LoVo (cell line): ENCODE results near the gene TMEM171.

Source experiments
- DNase-seq: peaks from one replicate; pipeline ENCODE4 v3.0.0-alpha.2; 2016; ENCODE audit warnings: low spot score

The TMEM171 gene, protein sequence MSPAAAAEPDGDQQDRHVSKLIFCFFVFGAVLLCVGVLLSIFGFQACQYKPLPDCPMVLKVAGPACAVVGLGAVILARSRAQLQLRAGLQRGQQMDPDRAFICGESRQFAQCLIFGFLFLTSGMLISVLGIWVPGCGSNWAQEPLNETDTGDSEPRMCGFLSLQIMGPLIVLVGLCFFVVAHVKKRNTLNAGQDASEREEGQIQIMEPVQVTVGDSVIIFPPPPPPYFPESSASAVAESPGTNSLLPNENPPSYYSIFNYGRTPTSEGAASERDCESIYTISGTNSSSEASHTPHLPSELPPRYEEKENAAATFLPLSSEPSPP

DNA sequence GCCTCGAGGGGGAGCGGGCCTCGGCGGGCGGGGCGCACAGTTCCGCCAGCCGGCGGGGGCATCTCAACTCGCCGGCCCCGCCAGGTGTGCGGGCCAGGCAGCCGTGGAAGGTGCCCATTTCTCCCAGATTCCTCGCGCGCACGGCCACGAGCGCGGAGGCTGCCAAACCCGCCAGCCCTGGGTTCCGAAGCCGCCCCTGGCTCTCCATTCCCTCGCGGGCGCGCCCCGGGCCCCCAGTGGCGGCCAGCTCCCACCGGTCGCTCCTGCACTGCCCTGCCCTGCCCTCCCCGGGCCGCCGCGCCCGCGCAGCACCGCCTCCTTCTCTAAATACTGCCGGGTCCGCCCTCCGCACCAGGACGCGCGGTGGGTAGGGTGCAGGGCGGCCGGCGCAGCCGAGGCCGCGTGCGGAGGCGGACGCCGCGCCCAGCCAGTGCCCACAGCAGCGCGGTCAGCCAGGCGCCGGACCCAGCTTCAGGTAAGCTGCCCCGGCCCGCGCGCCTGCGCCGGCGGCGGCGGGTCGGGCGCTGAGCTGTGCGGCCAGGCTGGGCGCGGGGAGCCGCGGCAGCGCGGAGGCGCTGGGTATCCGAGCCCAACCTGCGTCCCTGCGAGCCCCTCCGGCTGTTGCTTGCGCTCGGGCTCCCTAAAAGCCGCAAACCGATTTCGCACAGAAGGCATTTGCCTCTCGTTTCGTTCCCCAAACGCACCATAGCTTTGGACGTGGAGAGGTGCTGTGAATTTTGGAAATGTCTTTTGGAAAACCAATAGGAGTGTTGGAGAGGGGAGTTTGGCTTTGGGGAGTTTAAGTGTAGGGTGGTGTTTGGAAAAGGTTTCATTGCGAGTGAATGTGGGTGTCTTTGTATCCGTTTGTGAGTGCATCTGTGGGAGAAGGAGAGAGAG lies at the start of gene TMEM171:
TMEM171 (plus strand) TSS at position 354 of the 897 bp plus-strand sequence. CDS start 2,799 bp downstream, outside the sequence.
- DNase-seq = peak; percentile 81

DNA sequence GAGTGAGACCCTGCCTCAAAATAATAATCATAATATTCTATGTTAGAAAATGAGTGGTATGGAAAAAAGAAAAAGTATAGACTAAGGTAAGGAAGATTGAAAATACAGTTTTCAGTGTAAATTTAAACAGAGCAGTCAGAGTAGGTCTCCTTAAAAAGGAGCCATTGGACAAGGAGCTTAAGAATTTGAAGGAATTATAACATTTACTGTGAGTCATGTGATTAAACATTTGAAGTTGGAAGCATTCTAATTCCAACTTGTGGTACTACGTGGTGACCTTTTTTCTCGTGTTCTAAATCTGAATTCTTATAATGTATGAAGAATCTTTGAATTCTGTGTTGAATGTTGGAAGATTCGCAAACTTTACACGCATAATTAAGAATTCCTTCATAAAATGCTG lies 39.3 kb upstream of the TMEM171 start:
- DNase-seq = no peak

DNA sequence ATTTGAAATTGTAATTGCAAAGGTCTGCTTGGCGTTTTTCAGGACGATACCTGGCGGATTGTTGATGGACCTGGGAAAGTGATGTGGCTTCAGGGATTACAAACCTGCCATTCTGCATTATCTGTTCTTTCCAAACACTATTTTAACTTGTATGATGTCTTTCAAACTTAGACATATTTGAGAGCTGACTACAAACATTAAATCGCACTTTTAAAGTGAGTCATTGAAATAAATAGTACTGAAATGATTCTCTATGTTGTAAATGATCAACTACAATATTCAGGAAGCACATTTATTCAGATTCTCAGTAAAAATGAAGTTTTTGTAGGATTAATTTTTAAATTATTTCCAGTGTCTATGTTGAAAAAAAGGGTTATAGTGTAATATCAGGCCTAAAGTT lies 32.3 kb upstream of the TMEM171 start:
- no peak for DNase-seq

DNA sequence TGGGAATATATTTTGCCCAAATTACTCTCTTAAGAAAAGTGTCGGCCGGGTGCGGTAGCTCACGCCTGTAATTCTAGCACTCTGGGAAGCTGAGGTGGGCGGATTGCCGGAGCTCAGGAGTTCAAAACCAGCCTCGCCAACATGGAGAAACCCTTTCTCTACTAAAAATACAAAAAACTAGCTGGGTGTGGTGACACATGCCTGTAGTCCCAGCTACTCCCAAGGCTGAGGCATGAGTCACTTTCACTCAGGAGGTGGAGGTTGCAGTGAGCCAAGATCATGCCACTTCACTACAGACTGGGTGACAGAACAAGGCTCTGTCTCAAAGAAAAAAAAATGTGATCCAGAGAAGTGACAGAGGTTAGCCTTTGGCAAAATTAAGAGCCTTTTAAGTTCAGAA lies 26.4 kb upstream of the TMEM171 start:
- peak; percentile 52 for DNase-seq

DNA sequence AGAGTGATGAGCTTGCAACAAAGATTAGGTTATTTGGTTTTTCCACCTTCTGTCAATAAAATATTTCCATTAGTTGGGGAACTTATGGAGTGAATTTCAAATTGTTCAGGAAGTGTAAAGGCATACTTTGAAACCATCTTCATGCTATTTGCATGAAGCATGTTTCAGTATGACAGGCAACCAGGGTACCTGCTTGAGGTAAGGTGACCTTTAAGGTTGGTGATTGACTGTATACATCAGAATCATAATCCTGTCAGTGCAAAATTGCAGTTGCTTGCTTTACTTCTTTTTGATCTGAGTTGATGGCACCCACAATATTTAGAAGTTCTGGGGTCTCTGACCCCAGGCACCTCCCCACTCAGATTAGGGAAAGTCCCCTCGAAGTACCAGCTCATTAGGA lies 26.0 kb upstream of the TMEM171 start:
- DNase-seq = no peak

DNA sequence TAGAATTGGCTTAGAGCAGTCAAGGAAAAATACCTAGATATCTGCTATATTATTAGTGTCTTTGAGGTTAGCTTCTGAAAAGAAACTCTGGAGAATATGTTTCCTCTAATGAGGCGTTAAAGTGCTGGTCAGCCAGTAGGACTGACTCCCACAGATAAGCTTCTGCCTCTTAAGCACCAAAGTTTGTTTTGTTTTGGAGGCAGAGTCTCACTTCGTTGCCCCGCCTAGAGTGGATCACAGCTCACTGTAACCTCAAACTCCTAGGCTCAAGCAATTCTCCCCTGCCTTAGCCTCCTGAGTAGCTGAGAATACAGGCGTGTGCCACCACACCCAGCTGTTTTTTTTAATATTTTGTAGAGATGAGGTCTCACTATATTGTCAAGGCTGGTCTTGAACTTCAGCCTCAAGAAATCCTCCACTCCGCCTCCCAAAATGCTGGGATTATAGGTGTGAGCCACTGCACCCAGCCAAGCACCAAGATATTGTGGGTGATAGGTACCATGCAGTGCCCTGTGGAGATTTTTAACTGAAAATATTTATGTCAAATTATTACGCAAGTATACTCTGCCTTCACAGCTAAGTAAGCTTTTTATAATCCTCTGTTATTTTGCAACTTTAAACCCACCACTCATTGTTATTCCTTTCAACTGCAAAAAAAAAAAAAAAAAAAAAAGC lies 24.7 kb upstream of the TMEM171 start:
- DNase-seq = no peak

DNA sequence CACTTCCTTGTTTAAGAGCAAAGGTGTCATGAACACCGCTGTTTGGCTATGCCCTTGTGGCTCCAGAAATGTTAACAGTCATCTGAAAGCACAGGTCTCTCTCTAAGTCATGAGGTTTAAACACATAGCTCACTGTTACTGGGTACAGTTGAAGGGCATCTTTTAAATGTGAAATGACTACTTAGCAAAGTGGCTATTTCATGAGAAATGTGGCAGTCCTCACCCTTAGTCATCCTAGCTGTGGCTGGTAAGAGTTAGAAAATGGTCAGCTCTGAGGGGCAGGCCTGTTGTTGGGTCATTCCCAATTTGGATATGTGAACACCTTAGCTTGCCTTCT lies 24.2 kb upstream of the TMEM171 start:
- no peak for DNase-seq

DNA sequence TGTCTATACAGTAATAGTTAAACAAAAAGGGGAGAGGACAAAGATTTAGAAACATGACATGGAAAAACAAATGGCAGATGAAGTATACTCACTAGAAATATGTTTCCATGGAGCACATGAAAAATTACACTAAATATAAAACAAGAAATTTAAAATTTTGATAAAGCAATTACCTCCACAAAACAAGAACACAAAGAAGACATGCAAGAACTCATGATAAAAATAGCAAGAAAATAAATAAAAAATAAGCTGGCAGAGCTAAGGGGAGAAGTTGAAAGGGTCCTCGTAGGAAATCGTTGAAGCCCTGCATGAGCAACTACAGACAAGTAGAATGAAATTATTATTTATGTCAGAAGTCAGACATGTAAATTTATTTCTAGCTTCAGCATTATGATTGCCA lies 22.6 kb upstream of the TMEM171 start:
- no peak for DNase-seq

DNA sequence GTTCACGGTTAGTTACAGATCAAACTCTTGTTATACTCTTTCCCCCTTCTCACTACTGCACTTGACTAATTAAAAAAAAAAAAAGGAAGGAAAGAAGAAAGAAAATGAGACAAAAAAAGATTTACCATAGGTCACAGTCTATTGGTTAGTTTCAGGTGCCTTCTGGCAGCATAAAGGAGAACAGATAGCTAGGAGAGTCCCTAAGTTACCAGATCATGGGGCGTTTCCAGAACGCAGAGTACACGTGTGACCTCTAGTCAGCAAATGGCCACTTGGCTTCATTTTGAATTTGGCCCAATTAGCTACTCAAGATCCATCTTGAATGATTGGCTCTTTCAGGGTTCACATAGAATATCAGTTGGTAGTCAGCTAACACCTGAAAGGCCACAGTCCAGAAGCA lies 20.3 kb upstream of the TMEM171 start:
- DNase-seq = no peak

DNA sequence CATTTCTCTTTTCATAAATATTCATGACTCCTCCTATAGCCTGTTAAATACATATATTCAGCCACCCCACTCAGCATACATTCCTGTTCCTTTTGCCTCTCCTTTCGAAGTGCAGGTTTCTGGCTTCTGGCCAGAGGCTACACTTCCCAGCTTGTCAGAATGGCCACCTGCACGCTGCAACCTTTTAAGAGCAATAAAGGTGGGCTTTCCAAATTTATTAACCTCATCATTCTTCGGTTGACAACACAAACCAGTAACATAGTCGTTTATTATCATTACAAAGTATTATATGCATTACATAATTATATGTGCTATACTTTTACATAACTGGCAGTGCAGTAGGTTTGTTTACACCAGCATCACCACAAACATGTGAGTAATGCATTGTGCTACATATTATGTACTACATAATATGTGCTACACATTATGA lies 16.5 kb upstream of the TMEM171 start:
- DNase-seq = no peak

DNA sequence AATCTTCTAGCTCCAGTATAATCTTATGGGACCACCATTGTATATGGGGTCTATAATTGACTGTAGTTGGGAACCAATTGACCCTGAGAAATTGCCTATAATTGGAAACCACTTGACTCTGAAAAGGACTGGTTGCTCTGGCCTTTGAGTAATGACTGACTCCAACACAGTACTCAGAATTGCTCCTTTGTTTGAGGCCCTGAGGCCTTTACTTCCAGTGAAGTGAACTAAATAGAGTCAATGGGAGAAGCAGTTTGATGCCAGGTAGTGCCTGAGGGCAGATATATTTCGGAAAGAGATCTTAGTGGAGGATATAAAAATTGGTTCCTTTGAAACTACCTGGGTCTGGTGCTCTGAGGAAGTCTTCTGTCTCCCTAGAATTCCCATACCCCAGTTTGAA lies 16.0 kb upstream of the TMEM171 start:
- DNase-seq = no peak

DNA sequence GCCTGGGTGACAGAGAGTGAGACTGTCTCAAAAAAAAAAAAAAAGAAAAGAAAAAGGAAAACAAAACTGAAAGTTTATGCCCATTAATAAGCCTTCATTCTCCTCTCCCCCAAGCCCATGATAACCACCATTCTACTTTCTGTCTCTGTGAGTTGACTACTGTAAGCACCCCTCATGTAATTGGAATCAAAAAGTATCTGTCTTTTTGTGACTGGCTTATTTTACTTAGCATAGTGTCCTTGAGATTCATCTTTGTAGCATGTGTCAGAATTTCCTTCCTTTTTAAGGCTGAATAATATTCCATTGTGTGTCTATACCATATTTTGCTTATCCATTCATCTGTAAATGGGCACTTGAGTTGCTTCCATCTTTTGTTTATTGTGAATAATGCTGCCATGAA lies 14.0 kb upstream of the TMEM171 start:
- no peak for DNase-seq

DNA sequence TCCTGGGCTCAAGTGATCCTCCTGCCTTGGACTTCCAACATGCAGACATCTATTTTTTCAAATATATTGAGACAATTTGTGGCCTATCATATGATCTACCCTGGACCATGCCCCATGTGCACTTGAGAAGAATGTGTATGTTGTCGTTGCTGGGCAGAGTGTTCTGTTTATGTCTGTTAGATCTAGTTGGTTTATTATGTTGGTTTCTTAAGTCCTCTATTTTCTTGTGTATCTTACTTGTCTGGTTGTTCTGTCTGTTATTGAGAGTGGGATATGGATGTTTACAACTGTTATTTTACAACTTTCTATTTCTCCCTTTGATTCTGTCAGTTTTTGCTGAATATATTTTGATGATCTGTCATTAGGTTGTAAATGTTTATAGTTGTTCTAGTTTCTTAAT lies 10.2 kb upstream of the TMEM171 start:
- no peak for DNase-seq

DNA sequence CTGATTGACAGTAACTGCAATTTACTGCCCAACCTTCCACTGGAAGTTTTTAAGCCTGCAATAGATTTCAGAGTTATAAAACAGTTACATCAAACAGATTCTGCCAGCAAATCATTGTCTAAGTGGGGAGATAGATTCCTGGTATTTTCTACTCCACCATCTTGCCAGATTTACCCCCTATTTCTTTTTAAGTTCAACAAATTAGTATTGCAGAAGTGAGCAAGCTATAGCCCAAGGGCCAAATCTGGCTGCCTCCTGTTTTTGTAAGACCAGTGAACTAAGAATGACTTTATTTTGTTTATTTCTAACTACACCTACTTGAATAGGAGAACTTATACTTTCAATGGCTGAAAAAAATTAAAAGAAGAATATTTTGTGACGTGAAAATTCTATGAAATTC lies 8.8 kb upstream of the TMEM171 start:
- no peak for DNase-seq

DNA sequence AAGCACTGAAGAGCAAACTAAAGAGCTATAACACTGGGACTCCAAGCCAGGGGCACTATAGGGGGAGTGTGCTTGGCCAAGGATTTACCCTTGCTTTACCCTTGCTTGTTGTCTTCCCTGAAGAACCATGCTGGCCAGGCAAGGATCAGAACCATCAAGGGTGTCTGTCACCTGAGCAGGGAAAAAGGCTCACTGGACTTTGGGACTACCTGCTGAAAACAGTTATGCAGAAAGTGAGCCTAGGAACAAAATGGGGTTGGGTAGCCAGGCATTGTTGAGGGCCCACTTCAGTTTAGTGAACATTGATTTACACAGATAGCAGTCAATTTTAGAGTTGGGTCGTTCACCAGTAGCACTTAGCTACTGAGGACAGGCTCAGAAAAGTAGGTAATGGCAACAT lies 8.0 kb upstream of the TMEM171 start:
- no peak for DNase-seq

DNA sequence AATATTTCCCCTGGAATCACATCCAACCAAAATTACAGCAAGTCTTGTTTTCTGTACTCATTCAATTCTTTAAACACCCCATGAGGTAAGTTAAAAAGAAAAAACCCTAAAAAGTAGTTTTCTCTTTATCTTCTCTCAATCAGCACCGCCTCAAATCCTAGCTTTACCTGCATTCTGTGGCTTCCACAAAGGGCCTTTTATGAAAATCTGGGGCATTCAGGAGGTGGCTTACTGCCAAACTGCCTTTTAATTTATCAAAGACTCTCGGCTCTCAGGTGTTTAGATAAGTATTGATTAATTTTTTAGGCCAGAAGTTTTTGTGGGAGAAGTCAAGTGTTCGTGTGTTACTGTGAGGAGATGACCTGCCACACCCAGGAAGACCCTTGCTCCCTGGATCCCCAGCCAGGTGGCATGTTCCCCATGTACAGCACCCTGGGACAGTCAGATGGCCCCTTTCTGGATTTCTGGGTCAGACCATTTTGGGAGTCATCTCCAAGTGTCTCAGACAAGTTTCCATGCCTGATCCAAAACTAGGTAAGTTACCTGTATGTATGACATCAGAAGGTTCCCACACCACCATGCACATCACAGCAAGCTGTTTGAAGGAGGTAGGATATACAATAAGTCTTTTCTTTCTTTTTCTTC lies 6.2 kb upstream of the TMEM171 start:
- DNase-seq = no peak

DNA sequence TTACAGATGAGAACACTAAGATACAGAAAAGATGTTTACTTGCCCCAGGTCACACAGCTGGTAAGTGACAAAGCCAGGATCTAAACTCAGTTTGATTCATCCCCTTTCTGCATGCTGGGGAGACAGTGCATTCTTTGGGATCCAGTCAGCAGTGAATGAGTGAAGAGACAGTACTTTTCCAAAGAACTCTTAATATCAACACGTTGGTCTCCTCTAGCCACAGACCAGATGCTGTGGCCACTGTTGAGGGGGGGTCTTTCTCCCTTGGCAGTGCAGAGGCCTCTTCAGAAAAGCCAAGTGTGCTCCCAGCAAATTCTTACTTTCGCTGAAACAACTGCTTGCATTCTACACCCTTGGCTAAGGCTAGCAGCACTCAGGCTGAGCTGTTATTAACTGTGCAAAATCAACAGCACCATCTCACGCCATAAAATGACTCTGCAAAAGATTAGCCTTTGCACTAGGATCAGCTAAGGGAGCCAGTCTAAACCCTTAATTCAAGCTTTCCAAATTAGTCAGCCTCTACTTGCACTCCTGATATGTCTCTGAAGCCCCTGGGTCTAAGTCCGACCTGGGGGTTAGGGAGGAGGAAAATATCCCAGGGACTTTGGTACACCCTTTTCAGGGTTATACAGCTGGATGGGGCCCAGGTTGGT lies 4.8 kb upstream of the TMEM171 start:
- no peak for DNase-seq

DNA sequence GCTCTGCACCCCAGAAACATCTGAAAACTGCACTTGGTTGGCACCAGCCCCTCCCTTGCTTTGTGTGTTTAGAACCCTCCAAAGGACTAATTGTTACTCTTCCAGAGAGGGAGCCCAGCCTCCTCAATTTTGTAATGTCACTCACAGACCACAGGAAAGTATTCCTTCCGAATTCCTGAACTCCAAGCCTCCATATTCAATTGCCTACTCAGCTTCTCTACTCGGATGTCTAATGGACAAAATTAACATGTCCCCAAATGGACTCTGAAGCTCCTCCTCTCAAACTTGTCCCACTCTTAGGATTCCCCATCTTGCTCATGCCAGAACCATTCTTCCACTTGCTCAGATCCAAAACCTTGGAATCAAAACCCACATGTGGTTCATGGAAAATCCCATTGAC lies 3.9 kb upstream of the TMEM171 start:
- DNase-seq = no peak

DNA sequence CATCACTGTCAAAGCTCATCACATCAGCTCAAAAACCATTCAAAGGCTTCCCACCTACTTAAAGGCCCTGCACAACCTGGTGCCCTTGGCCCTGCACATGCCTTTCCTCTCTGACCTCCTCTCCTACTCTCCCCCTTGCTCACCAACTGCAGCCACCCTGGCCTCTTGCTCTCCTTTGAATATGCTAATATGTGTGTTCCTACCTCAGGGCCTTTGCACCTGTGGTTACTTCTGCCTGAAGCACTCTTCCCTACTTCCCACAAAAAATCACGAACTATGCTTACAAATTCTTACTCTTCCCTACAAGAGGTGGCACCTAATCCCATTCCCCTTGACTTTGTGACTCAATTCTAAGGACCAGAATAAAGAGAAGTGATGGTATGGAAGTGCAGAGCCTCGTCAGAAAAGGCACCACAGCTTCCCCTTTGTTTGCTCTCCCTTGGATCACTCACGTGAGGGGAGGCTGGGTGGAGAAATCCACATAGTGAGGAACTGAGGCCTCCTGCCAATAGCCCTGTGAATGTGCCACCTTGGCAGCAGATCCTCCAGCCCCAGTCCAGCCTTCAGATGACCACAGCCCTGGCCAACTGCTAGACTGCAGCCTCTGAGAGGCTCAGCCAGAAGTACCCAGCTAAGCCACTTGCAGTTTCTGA lies 3.2 kb upstream of the TMEM171 start:
- DNase-seq = no peak

DNA sequence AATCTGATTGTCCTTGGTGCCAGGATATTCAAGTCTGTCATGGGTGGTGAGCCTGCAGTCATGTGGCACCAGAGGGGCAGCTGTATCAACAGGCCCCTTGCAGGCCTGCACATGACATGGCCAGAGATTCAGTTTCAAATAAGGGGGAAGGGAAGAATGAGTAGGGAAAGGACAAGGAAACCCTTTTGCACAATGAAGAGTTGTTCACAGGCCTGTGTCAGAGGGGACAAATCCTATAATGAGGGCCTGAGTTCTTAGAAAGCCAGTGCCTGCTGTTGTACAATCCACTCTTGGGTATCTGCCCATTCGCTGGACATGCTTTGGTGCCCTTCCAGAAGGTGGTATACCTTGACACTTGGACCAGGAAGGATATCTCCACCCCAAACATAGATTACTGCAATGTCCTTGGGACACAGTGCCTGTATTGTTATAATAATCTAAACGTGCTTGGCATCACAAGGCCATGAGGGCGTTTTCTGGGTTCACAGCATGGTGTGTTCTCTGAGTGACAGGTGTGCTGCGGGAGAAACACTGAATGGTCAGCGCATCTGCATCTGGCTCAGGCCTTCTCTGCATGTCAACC lies 1.9 kb upstream of the TMEM171 start:
- no peak for DNase-seq
